Ishikawa (cell line): ENCODE data around the gene TGFBR3.

Source experiments
- CEBPB ChIP-seq: IDR thresholded peaks from 2 replicates; pipeline ENCODE4 v1.6.1; 2012
- CREB1 ChIP-seq: IDR thresholded peaks from 2 replicates; pipeline ENCODE4 v1.6.1; 2012; ENCODE audit warnings: low read depth
- EGR1 ChIP-seq: IDR thresholded peaks from 2 replicates; pipeline ENCODE4 v1.6.1; 2012
- EP300 ChIP-seq: IDR thresholded peaks from 2 replicates; pipeline ENCODE4 v1.6.1; 2012; ENCODE audit warnings: borderline replicate concordance
- RAD21 ChIP-seq: IDR thresholded peaks from 2 replicates; pipeline ENCODE4 v1.6.1; 2012; ENCODE audit warnings: low read depth
- REST ChIP-seq: IDR thresholded peaks from 2 replicates; pipeline ENCODE4 v1.6.1; 2012; ENCODE audit warnings: low read depth, mild to moderate bottlenecking
- TAF1 ChIP-seq: IDR thresholded peaks from 2 replicates; pipeline ENCODE4 v1.6.1; 2012; ENCODE audit warnings: low read depth, mild to moderate bottlenecking
- TCF12 ChIP-seq: IDR thresholded peaks from 2 replicates; pipeline ENCODE4 v1.6.1; 2012; ENCODE audit warnings: low read depth
- YY1 ChIP-seq: IDR thresholded peaks from 2 replicates; pipeline ENCODE4 v1.6.1; 2012; ENCODE audit warnings: low read depth
- ZBTB7A ChIP-seq: IDR thresholded peaks from 2 replicates; pipeline ENCODE4 v1.6.1; 2012; ENCODE audit warnings: low read depth

DNA sequence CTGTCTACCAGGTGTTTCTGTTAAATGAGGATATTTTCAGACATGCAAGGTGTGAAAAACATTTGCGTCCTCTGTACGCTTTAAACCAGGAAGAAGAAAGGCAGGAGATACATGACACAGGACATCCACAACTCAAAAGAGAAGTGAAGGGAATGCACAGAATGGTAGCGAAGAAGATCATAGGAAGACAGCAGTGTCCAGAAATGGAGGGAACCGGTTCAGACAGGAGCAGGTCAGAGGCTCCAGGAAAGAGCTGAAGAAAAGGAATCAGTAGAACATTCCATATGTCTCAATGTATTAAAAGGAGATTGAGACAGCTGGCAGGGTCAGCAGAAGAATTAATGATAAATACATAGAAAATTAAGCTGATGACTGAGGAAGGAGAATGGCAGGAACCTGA lies 194.4 kb downstream of the TGFBR3 start:
- TF ChIP-seq ZBTB7A (no peak), TAF1 (no peak), EGR1 (no peak), TCF12 (no peak), RAD21 (no peak), YY1 (no peak), EP300 (no peak), CREB1 (no peak), REST (no peak), CEBPB (no peak)
